NCI-H1092 (cell line): ENCODE measurements around the gene ZMIZ1.

Experiments
- DNase-seq: peaks from one replicate; lab custom pipeline; 2025; lab: John Stamatoyannopoulos, UW

The ZMIZ1 gene

DNA sequence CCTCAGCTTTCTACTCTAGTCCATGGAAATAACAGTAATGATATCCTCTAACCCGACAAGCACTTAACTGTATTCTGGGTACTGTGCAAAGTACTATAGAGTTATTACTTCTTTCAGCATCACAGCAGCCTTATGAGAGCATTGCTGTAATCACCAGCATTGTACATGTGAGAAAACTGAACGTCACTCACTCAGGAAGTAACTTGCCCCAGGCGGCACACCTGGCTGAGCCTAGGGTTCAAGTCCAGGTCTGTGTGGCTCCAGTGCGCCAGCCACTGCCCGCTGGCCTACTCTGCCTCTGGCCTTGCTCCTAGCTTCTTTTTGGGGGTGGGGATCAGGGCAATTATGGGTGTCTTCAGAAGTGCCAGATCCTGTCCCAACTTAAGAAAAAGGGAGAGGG, 50.5 kb downstream of the ZMIZ1 start:
- DNase-seq = no peak

DNA sequence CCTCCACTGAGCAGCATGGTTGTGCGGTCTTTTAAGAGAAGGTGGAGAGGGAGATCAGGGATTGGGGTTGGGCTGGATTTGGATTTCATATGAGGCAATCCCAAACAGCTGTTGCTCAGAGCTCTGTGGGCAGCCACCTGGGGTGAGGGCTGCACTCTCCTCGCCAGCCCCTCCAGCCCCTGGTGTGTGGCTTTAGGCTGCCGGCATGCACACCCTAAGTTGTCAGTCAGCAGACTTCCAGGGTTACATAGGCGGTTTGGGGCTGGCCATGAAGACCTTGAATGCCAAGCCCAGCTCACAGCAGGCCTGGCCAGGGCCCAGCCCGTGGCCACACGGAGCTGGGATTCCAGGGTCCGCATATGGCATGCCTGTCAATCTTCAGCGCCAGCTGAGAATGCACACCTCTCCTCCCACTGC, 54.8 kb downstream of the ZMIZ1 start:
- DNase-seq = no peak

DNA sequence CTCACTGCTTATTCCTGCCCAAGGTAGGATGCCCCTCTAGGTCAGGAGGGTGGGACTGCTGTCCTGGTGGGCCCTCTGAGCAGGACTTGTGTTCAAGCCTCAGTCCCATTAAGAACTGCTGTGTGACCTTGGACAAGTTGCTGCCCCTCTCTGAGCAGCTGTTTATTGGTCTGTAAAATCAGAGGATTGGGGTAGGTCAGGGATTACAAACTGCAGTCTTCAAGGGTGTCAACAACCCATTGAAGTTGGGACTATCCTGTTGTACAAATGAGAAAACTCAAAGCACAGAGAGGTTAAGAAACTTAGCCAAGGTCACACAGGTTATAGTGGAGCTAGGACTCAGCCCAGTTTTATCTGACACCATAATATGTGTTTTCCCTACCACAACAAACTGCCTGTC, 55.3 kb downstream of the ZMIZ1 start:
- no peak for DNase-seq

DNA sequence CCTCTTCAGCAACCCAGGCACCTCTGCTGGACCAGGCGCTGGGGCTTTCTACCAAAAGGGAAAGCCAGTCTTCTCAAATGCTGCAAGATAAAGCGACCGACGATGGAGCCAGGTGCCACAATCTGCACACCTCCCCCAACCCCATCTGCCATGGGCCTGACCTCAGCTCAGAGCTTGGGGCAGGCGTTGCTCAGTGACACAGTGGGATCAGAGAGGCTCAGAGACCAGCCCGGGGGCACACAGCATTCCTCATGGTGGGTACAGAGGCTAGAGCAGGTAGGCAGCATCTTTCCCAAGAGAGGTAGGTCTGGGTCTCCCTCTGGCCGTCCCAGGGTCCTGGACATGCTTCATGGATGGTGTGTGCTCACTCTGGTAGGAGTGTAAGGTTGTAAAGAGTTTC, 56.3 kb downstream of the ZMIZ1 start:
- no peak for DNase-seq

DNA sequence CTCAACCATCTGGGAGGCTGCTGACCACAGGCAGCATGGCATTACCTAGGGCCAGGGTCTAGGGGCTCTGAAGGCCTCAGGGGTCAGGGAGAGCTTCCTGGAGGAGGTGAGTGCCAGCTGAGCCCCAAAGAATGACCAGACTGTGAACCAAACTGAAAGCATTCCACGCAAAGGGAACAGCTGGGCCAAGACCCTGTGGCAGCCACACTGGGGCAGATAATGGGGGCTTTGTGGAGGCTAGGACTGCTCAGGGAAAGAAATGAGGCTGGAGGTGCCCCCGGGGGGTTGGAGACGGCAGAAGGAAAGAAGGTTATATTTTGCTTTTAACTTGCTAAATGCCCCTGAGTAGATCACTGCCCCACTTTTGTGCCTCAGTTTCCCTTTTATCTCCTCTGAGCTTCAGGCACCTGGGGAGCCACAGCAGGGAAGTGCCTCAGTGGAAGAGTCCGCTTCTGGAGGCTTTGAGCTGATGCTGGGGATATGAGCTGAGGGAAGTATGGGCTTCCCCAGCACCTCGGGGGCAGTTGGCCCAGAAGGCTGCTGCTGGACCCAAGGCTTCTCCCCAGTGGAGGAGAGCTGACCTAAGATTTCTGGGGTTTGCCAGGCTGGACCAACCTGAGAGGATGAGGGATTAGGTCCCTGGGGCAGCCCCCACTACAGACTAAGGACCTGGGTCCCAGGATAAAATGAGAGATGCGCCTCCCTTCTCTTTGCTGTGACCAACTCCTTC, 57.8 kb downstream of the ZMIZ1 start:
- DNase-seq = no peak

DNA sequence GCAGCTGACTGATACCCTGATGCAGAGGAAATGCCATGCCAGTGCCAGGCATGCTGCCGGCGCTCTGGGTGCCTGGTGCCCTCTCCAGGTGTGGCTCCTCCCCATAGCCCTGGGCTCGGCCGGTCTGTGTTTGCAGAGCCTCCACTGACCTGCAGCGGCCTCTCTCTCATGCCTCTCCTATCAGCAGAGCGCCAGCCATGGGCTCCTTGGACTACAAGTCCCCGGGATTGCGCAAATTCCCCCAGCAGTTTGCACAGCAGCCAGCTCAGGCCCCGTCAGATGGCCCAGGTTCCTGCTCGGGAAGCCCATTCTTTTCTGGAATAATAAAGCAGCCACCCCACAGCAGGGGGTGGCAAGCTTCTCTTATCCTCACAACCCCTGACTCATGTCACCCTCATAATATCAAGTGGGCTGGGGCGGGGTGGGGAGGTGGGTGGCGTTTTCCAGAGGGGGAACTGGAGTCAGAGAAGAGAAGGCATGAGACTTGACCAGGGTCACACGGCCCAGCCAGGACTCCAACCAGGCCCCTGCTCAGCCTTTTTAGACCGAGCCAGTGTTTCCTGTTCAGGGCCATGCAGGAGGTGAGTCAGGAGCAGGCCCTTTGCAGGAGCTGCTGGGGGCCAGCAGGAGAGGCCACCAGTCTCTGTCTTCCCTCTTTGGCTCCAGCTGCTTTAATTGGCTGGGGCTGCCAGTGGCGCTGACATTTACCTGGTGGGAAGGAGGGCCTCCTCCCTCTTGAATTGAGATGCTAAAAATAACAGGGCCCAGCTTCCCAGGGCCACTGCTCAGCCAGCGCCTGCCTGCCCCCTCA, 58.6 kb downstream of the ZMIZ1 start:
- no peak for DNase-seq

DNA sequence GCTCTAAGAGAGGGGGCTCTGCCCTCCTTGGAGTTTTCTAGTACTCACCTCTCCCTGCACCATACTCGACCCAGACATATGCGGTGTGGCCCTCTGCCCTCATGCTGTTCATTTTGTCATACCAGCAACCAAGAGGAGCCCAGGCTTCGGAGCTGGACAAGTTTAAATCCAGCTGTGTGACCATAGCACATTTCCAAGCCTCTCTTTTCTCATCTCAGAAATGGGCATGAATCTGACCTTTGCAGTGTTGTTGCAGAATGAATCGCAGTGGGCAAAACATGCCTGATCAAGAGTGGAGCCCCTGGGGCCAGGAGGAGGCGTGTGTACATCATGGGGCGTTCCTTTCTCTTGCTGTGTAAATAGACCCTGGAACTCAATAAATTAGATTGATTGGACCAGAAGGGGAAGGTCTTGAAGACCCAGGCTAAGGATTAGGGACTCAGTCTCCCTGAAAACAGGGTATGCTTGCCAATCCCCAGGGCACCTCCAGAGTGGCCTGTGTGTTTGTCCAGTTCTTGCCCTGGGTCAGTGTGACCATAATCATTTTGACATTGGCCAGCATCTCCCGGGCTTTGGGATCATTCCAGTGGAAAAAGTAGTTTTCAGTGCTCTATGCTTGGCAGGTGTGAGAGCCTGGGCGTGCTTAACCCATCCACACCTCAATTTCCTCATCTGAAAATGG, 59.6 kb downstream of the ZMIZ1 start:
- DNase-seq = no peak

DNA sequence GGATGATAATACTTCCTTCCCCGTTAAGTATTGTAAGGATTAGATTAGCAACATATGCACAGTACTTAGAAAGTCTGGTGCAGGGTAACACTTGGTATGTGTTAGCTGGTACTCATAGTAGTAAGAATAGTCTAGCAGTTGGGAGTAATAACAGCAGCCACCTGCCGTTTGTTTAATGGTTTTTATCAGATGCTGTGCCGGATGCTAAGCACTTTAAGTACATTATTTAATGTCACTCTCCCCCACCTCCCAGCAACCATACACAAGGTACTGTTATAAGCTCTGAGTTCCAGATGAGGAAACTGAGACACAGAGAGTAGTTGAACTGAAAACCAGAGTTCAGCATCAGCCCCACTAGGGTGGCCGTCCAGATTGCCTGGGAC, 60.1 kb downstream of the ZMIZ1 start:
- no peak for DNase-seq

DNA sequence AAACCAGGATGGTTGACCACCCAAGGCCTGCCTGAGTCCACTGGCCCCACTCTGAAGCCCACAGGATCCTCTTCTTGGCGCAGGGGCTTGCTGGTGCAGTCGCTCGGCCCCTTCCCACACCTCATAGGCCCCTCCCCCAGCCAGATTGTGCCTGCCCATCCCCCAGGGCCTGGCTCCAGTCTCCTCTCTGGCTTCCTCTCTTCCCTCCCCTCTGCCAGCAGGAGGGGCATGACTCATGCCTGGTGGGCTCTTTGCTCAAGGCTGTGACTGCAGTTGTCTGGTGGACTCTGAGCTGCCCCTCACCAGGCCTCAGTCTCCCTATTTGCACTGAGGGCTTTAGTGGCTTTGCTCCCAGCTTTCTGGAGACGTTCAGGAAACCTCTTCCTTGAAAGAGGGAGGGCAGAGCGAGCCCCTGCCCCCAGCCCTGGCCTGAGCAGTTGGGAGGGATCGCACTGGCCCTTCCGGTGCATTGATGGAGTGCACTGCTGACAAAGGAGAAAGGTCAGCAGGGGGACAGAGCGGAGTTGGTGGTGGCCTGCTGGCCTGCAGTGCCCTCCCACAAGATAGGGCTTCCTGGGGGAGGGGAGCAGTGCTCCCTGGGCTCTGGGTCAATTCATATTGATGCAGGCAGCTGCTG, 60.7 kb downstream of the ZMIZ1 start:
- no peak for DNase-seq

DNA sequence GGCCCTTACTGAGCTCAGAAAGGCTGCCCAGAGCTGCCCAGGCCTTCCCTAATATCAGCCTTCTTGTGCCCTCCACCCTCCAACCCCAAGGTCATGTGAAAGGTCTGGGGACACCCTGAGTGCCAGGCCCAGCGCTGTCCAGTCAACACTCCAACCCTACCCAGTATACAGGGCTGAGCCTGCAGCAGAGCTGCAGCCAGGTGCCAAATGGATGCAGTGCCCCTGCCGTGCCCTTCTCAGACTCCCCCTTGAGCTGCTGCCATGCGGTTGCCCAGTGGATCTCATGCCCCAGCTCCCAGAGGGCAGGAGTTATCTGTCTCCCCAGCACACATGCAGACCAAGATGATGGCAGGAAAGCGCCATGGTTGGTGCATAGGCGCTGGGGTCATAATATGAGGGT, 61.5 kb downstream of the ZMIZ1 start:
- no peak for DNase-seq

DNA sequence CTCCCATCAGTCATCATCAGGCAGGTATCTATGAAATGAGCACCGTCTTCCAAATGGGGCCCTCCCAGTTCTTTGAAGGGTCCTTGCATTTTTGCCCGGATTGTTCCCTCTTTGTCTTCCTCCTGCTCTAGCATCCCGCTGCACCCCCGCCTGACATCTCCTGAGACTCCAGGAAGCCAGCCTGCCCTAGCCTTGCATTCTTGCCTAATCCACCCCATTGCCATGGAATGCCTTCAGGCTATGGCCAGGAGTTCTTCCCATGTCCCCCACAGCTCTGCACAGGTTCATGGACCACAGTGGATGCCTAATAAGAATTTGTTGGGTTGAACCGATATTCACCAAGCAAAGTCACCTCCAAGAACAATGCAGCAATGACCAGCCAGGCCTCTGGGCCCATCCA, 62.1 kb downstream of the ZMIZ1 start:
- no peak for DNase-seq

DNA sequence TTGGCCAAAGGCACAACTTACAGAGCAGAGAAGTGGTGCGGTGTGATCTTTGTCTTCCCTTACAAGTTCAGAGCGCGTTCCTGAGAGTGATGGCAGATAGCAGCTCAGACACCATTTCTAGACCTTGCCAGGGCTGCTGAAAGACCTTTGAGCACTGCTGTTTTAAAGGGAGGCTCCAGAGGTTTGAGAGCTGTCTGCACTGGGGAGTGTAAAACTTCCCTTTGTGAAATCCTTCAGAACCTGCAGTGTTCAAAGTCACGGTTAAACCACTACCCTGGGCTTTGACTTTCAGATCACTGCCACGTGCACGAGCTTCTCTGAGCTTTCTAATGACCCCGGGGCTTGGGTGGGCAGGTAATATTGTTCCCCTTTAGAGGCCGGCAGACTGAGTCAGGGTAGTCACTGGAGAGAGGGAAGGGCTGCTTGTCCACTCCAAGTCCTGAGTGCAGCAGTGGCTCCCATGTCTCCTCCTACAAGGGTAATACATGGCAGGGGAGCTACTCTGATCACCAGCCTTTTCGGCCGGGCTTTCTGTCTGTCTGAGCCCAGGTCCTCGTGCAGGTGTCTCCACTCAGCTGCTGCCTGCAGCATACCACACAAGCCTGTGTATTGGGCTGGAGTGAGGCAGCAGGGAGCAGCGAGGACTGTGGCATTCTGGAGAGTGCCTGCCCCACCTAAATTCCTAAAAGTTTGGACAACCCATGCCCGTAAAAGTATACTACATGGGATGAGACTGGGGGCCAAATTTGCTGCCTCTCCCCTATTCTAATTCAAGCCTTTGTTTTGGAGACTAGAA, 63.3 kb downstream of the ZMIZ1 start:
- no peak for DNase-seq

DNA sequence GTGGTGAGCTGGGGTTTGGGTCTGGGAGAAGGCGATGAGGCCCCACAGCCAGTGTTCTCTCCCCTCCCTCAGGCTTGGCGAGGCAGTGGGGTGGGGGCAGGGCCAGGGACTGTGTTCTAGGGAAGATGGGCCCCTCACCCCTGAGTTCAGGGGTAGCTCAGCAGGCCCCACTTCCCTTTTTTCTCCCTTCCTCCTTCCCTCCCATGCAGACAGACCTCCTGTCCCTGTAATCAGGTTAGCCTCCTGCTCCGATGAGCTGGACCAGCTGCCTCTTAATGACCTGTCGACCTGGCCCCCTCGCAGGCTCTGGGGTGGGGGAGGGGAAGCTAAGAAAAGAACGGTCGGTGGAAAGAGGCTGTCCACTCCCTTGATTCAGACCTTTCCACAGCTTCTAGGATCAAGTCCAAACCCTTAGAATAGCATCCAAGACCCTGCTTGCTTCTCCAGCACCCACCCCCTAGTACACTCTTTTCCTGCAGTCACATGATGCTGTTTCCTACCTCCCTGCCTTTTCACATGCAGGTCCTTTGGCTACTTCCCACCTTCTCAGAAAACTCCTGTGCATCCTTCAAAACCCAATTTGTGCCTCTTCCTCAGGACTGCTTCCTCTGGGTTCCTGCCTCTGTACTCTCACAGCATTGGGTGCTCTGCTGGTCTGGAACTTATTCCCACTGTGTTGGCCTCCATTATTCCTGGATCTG, 64.1 kb downstream of the ZMIZ1 start:
- no peak for DNase-seq

DNA sequence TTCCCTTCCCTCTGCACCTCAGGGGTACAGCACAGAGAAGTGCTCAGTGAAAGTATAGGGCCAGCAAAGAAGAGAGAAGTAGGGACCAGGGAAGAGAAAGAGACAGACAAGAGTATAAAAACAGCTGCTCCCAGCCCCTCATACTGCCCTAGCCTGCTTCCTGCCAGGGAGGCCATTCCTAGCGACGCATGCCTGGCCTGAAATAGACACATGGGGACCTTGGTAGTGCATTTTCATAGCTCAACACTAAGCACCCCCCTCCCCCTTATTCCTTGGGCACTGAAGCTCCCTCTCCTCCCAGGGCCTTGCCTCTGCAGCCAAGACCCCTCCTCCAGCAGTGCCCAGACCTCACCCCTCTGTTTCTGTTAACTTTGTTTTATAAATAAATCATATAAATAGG, 64.7 kb downstream of the ZMIZ1 start:
- no peak for DNase-seq

DNA sequence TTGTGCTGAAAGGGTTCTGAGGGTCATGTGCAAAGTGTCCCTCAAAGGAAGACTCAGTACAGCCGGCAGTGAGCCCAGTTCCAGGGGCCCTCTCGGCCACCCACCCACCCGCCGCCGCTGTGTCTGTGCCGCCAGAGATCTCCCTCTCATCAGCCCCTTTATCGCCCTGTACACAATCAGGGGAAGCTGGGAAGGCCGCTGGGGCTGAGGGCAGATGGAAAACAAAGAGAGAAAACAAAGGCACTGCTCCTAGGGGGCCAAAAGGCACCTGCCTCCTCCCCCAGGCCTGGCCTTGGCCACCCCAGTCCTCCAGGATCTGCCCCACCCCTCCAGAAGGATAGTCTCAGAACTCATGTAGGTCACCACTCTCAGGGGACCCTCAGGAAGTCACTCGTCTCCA, 67.0 kb downstream of the ZMIZ1 start:
- DNase-seq = no peak

DNA sequence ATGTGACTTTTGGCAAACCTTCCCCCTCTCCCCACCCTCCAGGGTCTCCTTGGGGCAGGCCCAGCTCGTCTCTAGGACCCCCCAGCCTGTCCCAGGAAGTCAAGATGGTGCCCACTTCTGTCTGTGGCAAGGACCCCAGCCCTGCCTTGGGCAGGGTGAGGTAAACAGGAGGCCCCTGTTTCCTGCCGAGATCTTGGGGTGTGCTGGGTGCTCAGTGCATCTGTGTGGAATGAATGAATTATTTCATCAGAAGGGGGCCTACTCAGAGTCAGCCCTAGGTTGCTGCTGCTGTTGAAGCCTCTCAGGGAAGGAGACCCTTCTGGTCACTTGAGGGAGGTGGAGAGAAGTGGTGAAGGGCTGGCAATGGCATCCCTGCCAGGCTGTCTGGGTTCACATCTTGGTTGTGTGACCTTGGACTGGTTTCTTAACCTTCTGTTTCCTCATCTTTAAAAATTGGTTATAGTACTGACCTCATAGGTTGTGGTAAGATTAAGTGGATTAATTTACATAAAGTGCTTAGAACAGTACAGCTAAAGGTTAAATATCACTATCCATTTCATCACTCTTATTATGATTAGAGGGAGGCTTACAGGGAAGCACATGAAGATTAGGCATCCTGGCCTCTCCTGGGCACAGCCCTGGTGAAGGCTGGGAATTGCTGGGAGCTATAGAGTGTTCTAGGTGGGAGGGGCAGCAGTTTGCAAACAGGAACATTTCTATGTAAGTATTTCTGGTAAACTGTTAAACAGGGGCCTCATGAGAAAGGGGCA, 67.7 kb downstream of the ZMIZ1 start:
- DNase-seq = no peak

DNA sequence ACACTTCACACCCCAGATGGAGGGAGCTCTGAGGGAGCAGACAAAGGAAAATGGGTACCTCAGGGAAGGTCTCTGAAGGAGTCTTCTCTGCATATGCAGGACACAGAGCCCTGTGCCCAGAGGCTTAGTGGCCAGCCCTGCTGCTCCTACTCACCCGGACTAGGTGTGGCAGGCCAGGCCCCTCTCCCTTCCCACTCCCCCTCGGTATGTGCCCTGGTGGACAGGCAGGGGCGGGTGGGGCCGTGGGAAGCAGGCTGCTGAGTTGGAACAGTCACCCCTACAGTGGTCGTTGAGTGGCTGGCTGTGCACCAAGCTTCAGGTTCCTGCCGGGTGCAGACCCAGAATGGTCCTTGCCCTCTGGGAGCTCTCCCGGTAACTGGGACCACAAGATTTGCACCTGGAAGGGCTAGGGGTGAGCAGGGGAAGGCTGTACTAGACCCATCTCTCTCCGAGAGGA, 68.6 kb downstream of the ZMIZ1 start:
- DNase-seq = no peak

DNA sequence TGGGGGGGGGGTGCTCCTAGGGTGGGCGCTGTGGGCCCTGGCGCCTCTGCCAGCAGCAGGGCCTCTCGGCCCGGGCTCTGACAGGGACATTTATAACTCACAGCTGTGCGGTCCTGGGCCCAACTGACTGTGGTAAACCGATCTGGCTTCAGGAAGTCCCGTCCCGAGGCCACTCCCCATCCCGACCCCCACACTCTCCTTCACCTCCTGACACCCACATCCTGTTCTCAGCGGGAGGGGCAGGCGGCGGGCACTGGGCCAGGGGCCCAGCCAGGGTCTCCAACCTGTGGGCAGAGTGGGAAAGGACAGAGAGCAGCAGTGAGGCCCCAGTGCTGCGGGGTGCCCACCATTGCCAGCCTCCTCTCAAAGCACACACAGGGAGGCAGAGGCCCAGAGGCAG, 69.1 kb downstream of the ZMIZ1 start:
- no peak for DNase-seq

DNA sequence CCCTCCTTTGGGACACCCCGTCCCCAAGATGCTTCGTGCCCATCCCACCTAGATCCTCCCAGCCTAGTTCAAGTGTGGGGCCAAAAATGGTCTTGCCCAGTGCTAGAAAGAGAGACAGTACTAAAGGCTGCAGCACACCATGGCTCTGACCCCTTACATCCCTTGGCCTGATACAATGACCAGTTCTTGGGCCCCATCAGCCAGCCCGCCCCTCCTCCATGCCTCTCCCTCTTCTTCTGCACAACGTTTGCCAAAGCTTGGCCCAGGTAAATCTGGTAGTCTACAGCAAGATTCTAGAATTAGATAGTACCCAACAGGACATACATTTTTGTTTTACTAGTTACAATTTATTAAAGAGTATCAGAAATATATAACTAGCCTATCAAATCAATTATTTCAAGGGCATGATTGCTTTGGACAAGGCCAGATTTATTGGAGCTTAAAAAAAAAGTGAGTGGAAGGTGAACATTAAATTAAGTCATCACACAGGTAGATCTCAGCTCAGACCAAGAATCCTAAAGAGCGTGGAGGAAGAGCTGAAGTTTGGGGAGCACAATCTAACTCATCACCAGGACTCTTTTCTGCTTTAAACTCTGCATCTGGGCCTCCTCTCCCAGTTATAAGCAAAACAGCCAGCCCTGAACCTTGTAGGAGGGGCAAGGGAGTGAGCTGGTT, 69.8 kb downstream of the ZMIZ1 start:
- no peak for DNase-seq
